ENCODE measurements around the gene ITM2B. TPM values are rescaled to one million over a fixed set of nuclear protein-coding genes. Genes with fewer than 3 reads are reported as not detected.

Gene ITM2B
- total and polyA plus RNA-seq, 11 donors, result 255 to 772 (median 489) TPM

GRCh38 chr13:48278806-48279205 lies 45.8 kb downstream of the ITM2B start:
- DNase-seq (no peak), ATAC-seq (no peak)
- H3K36me3 ChIP-seq, result peaks cover 0 to 6% (median 0%) of the 10 kb centered on the region in 9 donors
- H3K27ac ChIP-seq, result no peak overlapping the region
- peaks cover 0 to 9% (median 0%) of the 10 kb centered on the region in 12 donors for H3K4me1 ChIP-seq
- intact Hi-C loops (cut with DNase I), result no loop called here
- 20 to 42% (median 25%) methylated on average over 2 of the region's 2 CpGs for WGBS, 4 donors
- no peaks in the 10 kb centered on the region for H3K9me3 ChIP-seq
- no peaks in the 10 kb centered on the region for H3K27me3 ChIP-seq
- no peak overlapping the region for H3K4me3 ChIP-seq
- TF ChIP-seq CTCF (IDR thresholded peaks at IDR 0.05) (no peak), POLR2A (IDR thresholded peaks at IDR 0.05) (no peak)

- Histone ChIP-seq H3K27ac (no peak overlapping the region), H3K4me1 (peaks cover 0 to 9% (median 0%) of the 10 kb centered on the region in 12 donors), H3K9me3 (no peaks in the 10 kb centered on the region), H3K36me3 (no peaks in the 10 kb centered on the region), H3K27me3 (no peaks in the 10 kb centered on the region), H3K4me3 (no peak overlapping the region)
- ATAC-seq (no peak), DNase-seq (no peak)
- intact Hi-C loops (cut with DNase I), result no loop called here
- 76 to 86% (median 82%) methylated on average over 1 of the region's 1 CpG for WGBS, 4 donors
- TF ChIP-seq POLR2A (IDR thresholded peaks at IDR 0.05) (no peak), CTCF (IDR thresholded peaks at IDR 0.05) (no peak)
These were observed 48.5 kb downstream of the ITM2B start for GRCh38 chr13:48281556-48281955.

- Histone ChIP-seq H3K9me3 (no peaks in the 10 kb centered on the region), H3K4me1 (peaks cover 0 to 7% (median 0%) of the 10 kb centered on the region in 12 donors), H3K27ac (no peak overlapping the region), H3K36me3 (no peaks in the 10 kb centered on the region), H3K27me3 (no peaks in the 10 kb centered on the region), H3K4me3 (no peak overlapping the region)
- no peak for TF ChIP-seq CTCF (IDR thresholded peaks at IDR 0.05)
- TF ChIP-seq POLR2A (IDR thresholded peaks at IDR 0.05), result no peak
- intact Hi-C loops (cut with DNase I), result no loop called here
- ATAC-seq, result no peak
- WGBS, 4 donors, result 34 to 49% (median 47%) methylated on average over 2 of the region's 2 CpGs
- no peak for DNase-seq
These were observed 58.7 kb downstream of the ITM2B start for GRCh38 chr13:48291730-48292129.

- TF ChIP-seq CTCF (IDR thresholded peaks at IDR 0.05) (no peak), POLR2A (IDR thresholded peaks at IDR 0.05) (no peak)
- H3K36me3 ChIP-seq, result no peaks in the 10 kb centered on the region
- no peak overlapping the region for H3K27ac ChIP-seq
- no peaks in the 10 kb centered on the region for H3K9me3 ChIP-seq
- no peak overlapping the region for H3K4me3 ChIP-seq
- WGBS, 4 donors, result 73 to 80% (median 74%) methylated on average over 4 of the region's 4 CpGs
- intact Hi-C loops (cut with DNase I), result no loop called here
- ATAC-seq, result no peak
- peaks cover 0 to 7% (median 0%) of the 10 kb centered on the region in 12 donors for H3K4me1 ChIP-seq
- H3K27me3 ChIP-seq, result no peaks in the 10 kb centered on the region
- DNase-seq, result no peak
These were observed 59.6 kb downstream of the ITM2B start for GRCh38 chr13:48292650-48293049.
